Neural progenitor cell (in vitro differentiated cells): ENCODE results near the gene CCNB1IP1. TPM values are rescaled to one million over a fixed set of nuclear protein-coding genes. Genes with fewer than 3 reads are reported as not detected.
"Not testable (repeated sequence)": the region's sequence is repeated elsewhere in the genome, so short reads cannot be mapped to it uniquely, and the experiment has no call there.

Experiments
- DNase-seq: peaks from one replicate; pipeline ENCODE4 v3.0.0-alpha.2; 2016; ENCODE audit warnings: low spot score
- H2AFZ ChIP-seq: fragments of 200-600 bp; sonication (generic); replicated peaks from 2 replicates; pipeline ENCODE4 v1.6.1; 2016; ENCODE audit warnings: antibody characterized with exemption
- H3F3A ChIP-seq: fragments of 200-600 bp; sonication (generic); 2 replicates; pipeline ENCODE4 v1.6.1; 2016; ENCODE audit warnings: antibody characterized with exemption, low read depth
- H3K27ac ChIP-seq: fragments of 200-600 bp; sonication (generic); 2 replicates; pipeline ENCODE4 v1.5.1; 2016; ENCODE audit warnings: mild to moderate bottlenecking
- H3K27me3 ChIP-seq: fragments of 200-600 bp; sonication (generic); 2 replicates; pipeline ENCODE4 v1.6.1; 2016; ENCODE audit warnings: mild to moderate bottlenecking, moderate library complexity
- H3K36me3 ChIP-seq: fragments of 200-600 bp; sonication (generic); 2 replicates; pipeline ENCODE4 v1.5.1; 2016
- H3K4me1 ChIP-seq: fragments of 200-600 bp; sonication (generic); 2 replicates; pipeline ENCODE4 v1.6.1; 2016; ENCODE audit warnings: mixed run types
- H3K4me2 ChIP-seq: fragments of 200-600 bp; sonication (generic); 2 replicates; pipeline ENCODE4 v1.6.1; 2016
- H3K4me3 ChIP-seq: fragments of 200-600 bp; sonication (generic); 2 replicates; pipeline ENCODE4 v1.5.1; 2016
- H3K79me2 ChIP-seq: fragments of 200-600 bp; sonication (generic); 2 replicates; pipeline ENCODE4 v1.6.1; 2016; ENCODE audit warnings: low read depth
- H3K9ac ChIP-seq: fragments of 200-600 bp; sonication (generic); 2 replicates; pipeline ENCODE4 v1.6.1; 2016
- H3K9me3 ChIP-seq: fragments of 200-600 bp; sonication (generic); 2 replicates; pipeline ENCODE4 v1.5.1; 2016; ENCODE audit warnings: low read depth
- H4K20me1 ChIP-seq: fragments of 200-600 bp; sonication (generic); 2 replicates; pipeline ENCODE4 v1.6.1; 2016; ENCODE audit warnings: low read depth
- H3K27ac Mint-ChIP-seq: 3 replicates; pipeline ENCODE4 v1.8.0; 2021; ENCODE audit warnings: mixed read lengths
- H3K27me3 Mint-ChIP-seq: 2 replicates; pipeline ENCODE4 v1.8.0; 2022; ENCODE audit warnings: low read depth, mild to moderate bottlenecking, inconsistent platforms, moderate library complexity, mixed read lengths; ENCODE audit not compliant: insufficient read depth
- H3K36me3 Mint-ChIP-seq: 3 replicates; pipeline ENCODE4 v1.8.0; 2021; ENCODE audit warnings: mixed read lengths
- H3K4me1 Mint-ChIP-seq: 3 replicates; pipeline ENCODE4 v1.8.0; 2021; ENCODE audit warnings: mixed read lengths
- H3K4me3 Mint-ChIP-seq: 3 replicates; pipeline ENCODE4 v1.8.0; 2021; ENCODE audit warnings: mild to moderate bottlenecking, moderate library complexity, mixed read lengths
- H3K9me3 Mint-ChIP-seq: 3 replicates; pipeline ENCODE4 v1.8.0; 2020; ENCODE audit warnings: mixed read lengths
- CTCF ChIP-seq: fragments of 200-600 bp; sonication (generic); IDR thresholded peaks from 2 replicates; pipeline ENCODE4 v1.5.1; 2017; ENCODE audit warnings: antibody characterized with exemption, mild to moderate bottlenecking
- EZH2 ChIP-seq: fragments of 200-600 bp; sonication (generic); IDR thresholded peaks from 2 replicates; pipeline ENCODE4 v1.6.1; 2017; ENCODE audit warnings: antibody characterized with exemption, mild to moderate bottlenecking, moderate library complexity
- EZH2phosphoT487 ChIP-seq: fragments of 200-600 bp; sonication (generic); IDR thresholded peaks from 2 replicates; pipeline ENCODE4 v1.6.1; 2017; ENCODE audit warnings: antibody characterized with exemption
- total RNA-seq: library from RNA; depleted of rRNA; stranded (reverse); fragments of >200 nt; gene quantifications from 2 replicates; pipeline ENCODE4 v1.2.3, GENCODE V29; 2015; ENCODE audit warnings: low replicate concordance

Gene CCNB1IP1
- total RNA-seq, 1 donor from 2014 or later, result 279 TPM

- no peak for TF ChIP-seq EZH2
- no peak for TF ChIP-seq EZH2phosphoT487
- no peak for TF ChIP-seq CTCF
- no peaks in the 10 kb centered on the region for H3K36me3 ChIP-seq
Measured at GRCh38 chr14:20375471-20375870, 42.4 kb upstream of the CCNB1IP1 start.

GRCh38 chr14:20372796-20373195 is 39.7 kb upstream of the CCNB1IP1 start:
- Histone ChIP-seq H3K27me3 (no peaks in the 10 kb centered on the region), H3K4me1 (no peaks in the 10 kb centered on the region), H3K9me3 (no peaks in the 10 kb centered on the region), H3K4me2 (no peak overlapping the region), H2AFZ (no peak overlapping the region), H3K9ac (no peak overlapping the region), H3K79me2 (no peaks in the 10 kb centered on the region), H3K4me3 (no peak overlapping the region), H4K20me1 (no peaks in the 10 kb centered on the region), H3K36me3 (peaks cover 3% of the 10 kb centered on the region), H3F3A (no peaks in the 10 kb centered on the region), H3K27ac (no peak overlapping the region)
- no peak for DNase-seq
- H3K27me3 Mint-ChIP-seq, result peaks cover 11% of the 10 kb centered on the region
- peaks cover 24% of the 10 kb centered on the region for H3K36me3 Mint-ChIP-seq
- no peak overlapping the region for H3K4me3 Mint-ChIP-seq
- H3K4me1 Mint-ChIP-seq, result no peaks in the 10 kb centered on the region
- H3K27ac Mint-ChIP-seq, result no peak overlapping the region
- no peaks in the 10 kb centered on the region for H3K9me3 Mint-ChIP-seq
- TF ChIP-seq EZH2 (no peak), EZH2phosphoT487 (no peak), CTCF (no peak)

More at GRCh38 chr14:20375471-20375870, 42.4 kb upstream of the CCNB1IP1 start:
- Mint-ChIP-seq H3K4me1 (no peaks in the 10 kb centered on the region), H3K36me3 (peaks cover 17% of the 10 kb centered on the region), H3K9me3 (no peaks in the 10 kb centered on the region), H3K27ac (no peak overlapping the region), H3K27me3 (peaks cover 12% of the 10 kb centered on the region), H3K4me3 (no peak overlapping the region)
- no peaks in the 10 kb centered on the region for H3K79me2 ChIP-seq
- no peaks in the 10 kb centered on the region for H3K27me3 ChIP-seq
- no peaks in the 10 kb centered on the region for H4K20me1 ChIP-seq
- DNase-seq, result no peak
- no peak overlapping the region for H3K9ac ChIP-seq
- no peaks in the 10 kb centered on the region for H3K4me1 ChIP-seq
- no peak overlapping the region for H3K4me2 ChIP-seq
- no peaks in the 10 kb centered on the region for H3K9me3 ChIP-seq
- no peak overlapping the region for H2AFZ ChIP-seq
- no peak overlapping the region for H3K27ac ChIP-seq
- no peaks in the 10 kb centered on the region for H3F3A ChIP-seq
- no peak overlapping the region for H3K4me3 ChIP-seq

GRCh38 chr14:20365928-20366327 is 32.8 kb upstream of the CCNB1IP1 start:
- Mint-ChIP-seq H3K27ac (no peak overlapping the region), H3K36me3 (peaks cover 16% of the 10 kb centered on the region), H3K4me1 (no peaks in the 10 kb centered on the region), H3K9me3 (no peaks in the 10 kb centered on the region), H3K4me3 (no peak overlapping the region), H3K27me3 (no peaks in the 10 kb centered on the region)
- no peaks in the 10 kb centered on the region for H3K4me1 ChIP-seq
- H4K20me1 ChIP-seq, result no peaks in the 10 kb centered on the region
- no peaks in the 10 kb centered on the region for H3K27me3 ChIP-seq
- peaks cover 3% of the 10 kb centered on the region for H3K36me3 ChIP-seq
- DNase-seq, result no peak
- no peaks in the 10 kb centered on the region for H3K9me3 ChIP-seq
- H2AFZ ChIP-seq, result no peak overlapping the region
- H3K27ac ChIP-seq, result no peak overlapping the region
- H3K4me3 ChIP-seq, result no peak overlapping the region
- no peaks in the 10 kb centered on the region for H3F3A ChIP-seq
- H3K9ac ChIP-seq, result no peak overlapping the region
- no peak overlapping the region for H3K4me2 ChIP-seq
- no peaks in the 10 kb centered on the region for H3K79me2 ChIP-seq
- TF ChIP-seq EZH2, result no peak
- TF ChIP-seq EZH2phosphoT487, result no peak
- TF ChIP-seq CTCF, result no peak

- H3K9me3 ChIP-seq, H3K4me1 Mint-ChIP-seq, H3K4me3 ChIP-seq, DNase-seq, H3K27ac ChIP-seq, H3K9me3 Mint-ChIP-seq, H3K9ac ChIP-seq, H3K27me3 ChIP-seq, H3K79me2 ChIP-seq, H3K27me3 Mint-ChIP-seq, H3K4me3 Mint-ChIP-seq, H3K27ac Mint-ChIP-seq, H2AFZ ChIP-seq, H3K4me2 ChIP-seq, H4K20me1 ChIP-seq, H3K4me1 ChIP-seq: not testable (repeated sequence)
- peaks cover 11% of the 10 kb centered on the region for H3F3A ChIP-seq
- H3K36me3 Mint-ChIP-seq, result peaks cover 35% of the 10 kb centered on the region
- H3K36me3 ChIP-seq, result peaks cover 18% of the 10 kb centered on the region
Measured at GRCh38 chr14:20358474-20358873, 25.4 kb upstream of the CCNB1IP1 start.
